Stomach (tissue), 19 donors: Measurements from ENCODE around the gene VBP1. TPM values are rescaled to one million over a fixed set of nuclear protein-coding genes. Genes with fewer than 3 reads are reported as not detected.
A peak's percentile ranks its signal among the peaks of the same experiment; 100 is the strongest.

Experiments
- DNase-seq, 2 donors: peaks; one replicate each; pipeline versions ENCODE4 v3.0.0 to v3.0.0-alpha.2; 2013 to 2019
- H3K27ac ChIP-seq, 5 donors: fragments of 200-600 bp in 4 of 5; sonication (generic) in 4 of 5; one replicate each; pipeline ENCODE4 v1.5.1; 2013 to 2019; ENCODE audit warnings: mild to moderate bottlenecking in 1 of 5, moderate library complexity in 1 of 5
- H3K27me3 ChIP-seq, 3 donors: fragments of 200-600 bp; sonication (generic); one replicate each; pipeline ENCODE4 v1.5.1; 2017 to 2019; ENCODE audit warnings: mixed run types in 1 of 3
- H3K36me3 ChIP-seq, 4 donors: fragments of 200-600 bp; sonication (generic); 1 replicate in 3 of 4; 2 replicates in 1 of 4; pipeline ENCODE4 v1.5.1; 2016 to 2019
- H3K4me1 ChIP-seq, 4 donors: fragments of 200-600 bp; sonication (generic); one replicate each; pipeline ENCODE4 v1.5.1; 2016 to 2019
- H3K4me3 ChIP-seq, 4 donors: fragments of 200-600 bp; sonication (generic) in 3 of 4; one replicate each; pipeline ENCODE4 v1.5.1; 2016 to 2019; ENCODE audit warnings: mild to moderate bottlenecking in 1 of 4
- H3K9me3 ChIP-seq, 4 donors: fragments of 200-600 bp; sonication (generic); one replicate each; pipeline ENCODE4 v1.5.1; 2016 to 2019
- EP300 ChIP-seq: sonication (generic); formaldehyde crosslinking; IDR thresholded peaks from one replicate; pipeline ENCODE4 v1.6.1; 2017; ENCODE audit warnings: antibody characterized with exemption
- POLR2A ChIP-seq, 4 donors: fragments of 450-650 bp; IDR thresholded peaks; one replicate each; pipeline ENCODE4 v1.6.1; 2016; ENCODE audit warnings: antibody characterized with exemption in 4 of 4, control low read depth in 2 of 4, mild to moderate bottlenecking in 1 of 4, moderate library complexity in 1 of 4
- POLR2AphosphoS5 ChIP-seq, 3 donors: sonication (generic); formaldehyde crosslinking; IDR thresholded peaks; one replicate each; pipeline ENCODE4 v1.6.1; 2016; ENCODE audit warnings: antibody characterized with exemption in 3 of 3
- WGBS, 5 donors: extraction: QIAGEN DNeasy Blood & Tissue Kit in 3 of 5; methylation state at CpG; one replicate each; pipeline versions ENCODE4 v1.1.5 to v1.1.7; 2013 to 2018; 5-methylcytosine and 5-hydroxymethylcytosine counted together
- intact Hi-C: fragments of 100-400 bp; cut with DNase I; formaldehyde crosslinking; loops from one replicate; pipeline ENCODE4 v1.15.1; 2023; ENCODE audit warnings: low total_unique reads
- long read RNA-seq, 10 donors: transcript quantifications; one replicate each; lab custom pipeline, GENCODE V29; 2026
- polyA plus RNA-seq, 3 donors: library from polyadenylated mRNA; stranded (reverse); fragments of 200-250 nt; gene quantifications; one replicate each; pipeline ENCODE4 v1.2.3, GENCODE V29; 2013
- total RNA-seq, 5 donors: library from RNA; depleted of rRNA; stranded (reverse); fragments of >200 nt; gene quantifications; one replicate each; pipeline versions ENCODE4 v1.1.0 to v1.2.3, GENCODE V29; 2014 to 2016
- TF ChIP-seq, protein P1 (sequence below), 7 experiments: fragments of 450-650 bp in 4 of 7; fragments of 200-600 bp in 3 of 7; sonication (generic) in 3 of 7; IDR thresholded peaks; one replicate each; pipeline ENCODE4 v1.5.1; 2016 to 2019; ENCODE audit warnings: antibody characterized with exemption in 7 of 7, control low read depth in 2 of 7, mild to moderate bottlenecking in 1 of 7
- donor health status: healthy with polysubstance abuse.
- donor health status: Bipolar disorder and iron deficiency.
- donor health status: healthy.

Gene VBP1
- total RNA-seq (10 to 100 TPM in 3 of 5 donors, 1 to 10 TPM in 2; 8.8 to 50.7 (median 13.0) TPM), polyA plus RNA-seq (10 to 100 TPM; 22.2 to 41.9 (median 41.5) TPM)
- long read RNA-seq, donor 1, transcript VBP1-201 (6 exons, 1,686 nt): major isoform, 9 of 9 reads
- long read RNA-seq, donor 1, partial matches to known transcripts: 0 of 9 reads
- long read RNA-seq, donor 1, other reads (novel, unspliced or antisense): 0 of 9 reads
- long read RNA-seq, donor 2, transcript VBP1-201 (6 exons, 1,686 nt): major isoform, 12 of 12 reads
- long read RNA-seq, donor 2, partial matches to known transcripts: 0 of 12 reads
- long read RNA-seq, donor 2, other reads (novel, unspliced or antisense): 0 of 12 reads
- long read RNA-seq, donor 3, transcript VBP1-201 (6 exons, 1,686 nt): major isoform, 9 of 9 reads
- long read RNA-seq, donor 3, partial matches to known transcripts: 0 of 9 reads
- long read RNA-seq, donor 3, other reads (novel, unspliced or antisense): 0 of 9 reads
- long read RNA-seq, donor 4, partial matches to known transcripts: 0 of 4 reads
- long read RNA-seq, donor 4, other reads (novel, unspliced or antisense): 0 of 4 reads
- long read RNA-seq, donor 5, transcript VBP1-201 (6 exons, 1,686 nt): major isoform, 22 of 47 reads
- long read RNA-seq, donor 5, partial matches to known transcripts: 24 of 47 reads
- long read RNA-seq, donor 5, other reads (novel, unspliced or antisense): 0 of 47 reads
- long read RNA-seq, donor 6, transcript VBP1-201 (6 exons, 1,686 nt): major isoform, 26 of 26 reads
- long read RNA-seq, donor 6, partial matches to known transcripts: 0 of 26 reads
- long read RNA-seq, donor 6, other reads (novel, unspliced or antisense): 0 of 26 reads
- long read RNA-seq, donor 7, transcript VBP1-201 (6 exons, 1,686 nt): major isoform, 10 of 10 reads
- long read RNA-seq, donor 7, partial matches to known transcripts: 0 of 10 reads
- long read RNA-seq, donor 7, other reads (novel, unspliced or antisense): 0 of 10 reads
- long read RNA-seq, donor 8, transcript VBP1-201 (6 exons, 1,686 nt): major isoform, 13 of 13 reads
- long read RNA-seq, donor 8, partial matches to known transcripts: 0 of 13 reads
- long read RNA-seq, donor 8, other reads (novel, unspliced or antisense): 0 of 13 reads
- long read RNA-seq, donor 9, transcript VBP1-201 (6 exons, 1,686 nt): major isoform, 21 of 22 reads
- long read RNA-seq, donor 9, partial matches to known transcripts: 0 of 22 reads
- long read RNA-seq, donor 9, other reads (novel, unspliced or antisense): 0 of 22 reads
- long read RNA-seq, donor 10, transcript VBP1-201 (6 exons, 1,686 nt): major isoform, 8 of 8 reads
- long read RNA-seq, donor 10, partial matches to known transcripts: 0 of 8 reads
- long read RNA-seq, donor 10, other reads (novel, unspliced or antisense): 0 of 8 reads

- Histone ChIP-seq H3K9me3 (no peaks in the 10 kb centered on the region), H3K27me3 (no peaks in the 10 kb centered on the region), H3K4me1 (peaks cover 0 to 24% (median 15%) of the 10 kb centered on the region in 4 donors), H3K36me3 (peaks cover 0 to 12% (median 8%) of the 10 kb centered on the region in 4 donors), H3K27ac (peak within 1 kb of the TSS; percentile 80 to 93 (median 90)), H3K4me3 (peak within 1 kb of the TSS; percentile 61 to 85 (median 74))
- DNase-seq: peak; percentile 90 to 97
- no peak for TF ChIP-seq EP300
- TF ChIP-seq, protein P1, sequence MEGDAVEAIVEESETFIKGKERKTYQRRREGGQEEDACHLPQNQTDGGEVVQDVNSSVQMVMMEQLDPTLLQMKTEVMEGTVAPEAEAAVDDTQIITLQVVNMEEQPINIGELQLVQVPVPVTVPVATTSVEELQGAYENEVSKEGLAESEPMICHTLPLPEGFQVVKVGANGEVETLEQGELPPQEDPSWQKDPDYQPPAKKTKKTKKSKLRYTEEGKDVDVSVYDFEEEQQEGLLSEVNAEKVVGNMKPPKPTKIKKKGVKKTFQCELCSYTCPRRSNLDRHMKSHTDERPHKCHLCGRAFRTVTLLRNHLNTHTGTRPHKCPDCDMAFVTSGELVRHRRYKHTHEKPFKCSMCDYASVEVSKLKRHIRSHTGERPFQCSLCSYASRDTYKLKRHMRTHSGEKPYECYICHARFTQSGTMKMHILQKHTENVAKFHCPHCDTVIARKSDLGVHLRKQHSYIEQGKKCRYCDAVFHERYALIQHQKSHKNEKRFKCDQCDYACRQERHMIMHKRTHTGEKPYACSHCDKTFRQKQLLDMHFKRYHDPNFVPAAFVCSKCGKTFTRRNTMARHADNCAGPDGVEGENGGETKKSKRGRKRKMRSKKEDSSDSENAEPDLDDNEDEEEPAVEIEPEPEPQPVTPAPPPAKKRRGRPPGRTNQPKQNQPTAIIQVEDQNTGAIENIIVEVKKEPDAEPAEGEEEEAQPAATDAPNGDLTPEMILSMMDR (IDR thresholded peaks at IDR 0.05): peak in 4 of 7 experiments; percentile 15 to 54 (median 38)
- peak in 2 of 3 donors; percentile 29 to 50 for TF ChIP-seq POLR2AphosphoS5 (IDR thresholded peaks at IDR 0.05)
- TF ChIP-seq POLR2A (IDR thresholded peaks at IDR 0.05): no peak
- intact Hi-C loops: no loop called here
- WGBS, 5 donors: 0 to 49% (median 7%) methylated on average over 9 to 53 of the region's 53 CpGs
Measured at GRCh38 chrX:155216179-155216939, at the start of gene VBP1. Gene VBP1 (plus strand): TSS chrX:155216460. CDS start chrX:155216483, 23 bp downstream.

DNA sequence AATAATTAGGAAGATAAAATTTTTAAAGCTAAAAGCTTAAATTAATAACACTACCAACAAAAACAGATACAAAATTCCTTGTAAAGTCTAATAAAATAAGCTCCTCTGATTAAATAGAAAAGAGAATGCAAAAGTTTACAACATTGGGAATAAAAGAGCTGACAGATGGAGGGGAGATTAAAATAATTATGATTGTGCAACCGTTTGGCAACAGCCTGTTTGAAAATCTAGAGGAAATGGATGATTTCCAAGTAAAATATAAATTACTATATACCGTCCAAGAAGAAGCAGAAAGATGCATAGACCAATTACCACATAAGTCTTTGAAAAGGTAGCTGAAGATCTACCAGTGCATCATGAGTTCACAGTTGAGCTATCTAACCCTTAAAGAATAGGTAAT, 46.4 kb upstream of the VBP1 start:
- intact Hi-C loops: no loop called here
- H3K27me3 ChIP-seq: no peaks in the 10 kb centered on the region
- TF ChIP-seq, protein P1 (IDR thresholded peaks at IDR 0.05): no peak
- TF ChIP-seq POLR2AphosphoS5 (IDR thresholded peaks at IDR 0.05) (no peak), EP300 (no peak), POLR2A (IDR thresholded peaks at IDR 0.05) (no peak)
- H3K4me1 ChIP-seq: no peaks in the 10 kb centered on the region
- H3K9me3 ChIP-seq: no peaks in the 10 kb centered on the region
- H3K36me3 ChIP-seq: no peaks in the 10 kb centered on the region
- 10 to 32% (median 26%) methylated on average over 2 of the region's 2 CpGs for WGBS, 5 donors
- H3K4me3 ChIP-seq: no peak overlapping the region
- no peak for DNase-seq
- H3K27ac ChIP-seq: no peak overlapping the region

- intact Hi-C loops: no loop called here
- no peak overlapping the region for H3K27ac ChIP-seq
- no peaks in the 10 kb centered on the region for H3K4me1 ChIP-seq
- no peak for DNase-seq
- H3K27me3 ChIP-seq: no peaks in the 10 kb centered on the region
- H3K36me3 ChIP-seq: no peaks in the 10 kb centered on the region
- no peaks in the 10 kb centered on the region for H3K9me3 ChIP-seq
- no peak overlapping the region for H3K4me3 ChIP-seq
- no peak for TF ChIP-seq POLR2AphosphoS5 (IDR thresholded peaks at IDR 0.05)
- TF ChIP-seq, protein P1 (IDR thresholded peaks at IDR 0.05): no peak
- no peak for TF ChIP-seq POLR2A (IDR thresholded peaks at IDR 0.05)
- TF ChIP-seq EP300: no peak
Measured at GRCh38 chrX:155179346-155179997, 36.8 kb upstream of the VBP1 start.
